ENCODE measurements around the gene EP400. TPM values are rescaled to one million over a fixed set of nuclear protein-coding genes. Genes with fewer than 3 reads are reported as not detected.

The EP400 gene
- total and polyA plus RNA-seq, 2 of the 4 experiments (the other 2 are of a cell fraction), result 4.3 to 11.4 TPM

DNA sequence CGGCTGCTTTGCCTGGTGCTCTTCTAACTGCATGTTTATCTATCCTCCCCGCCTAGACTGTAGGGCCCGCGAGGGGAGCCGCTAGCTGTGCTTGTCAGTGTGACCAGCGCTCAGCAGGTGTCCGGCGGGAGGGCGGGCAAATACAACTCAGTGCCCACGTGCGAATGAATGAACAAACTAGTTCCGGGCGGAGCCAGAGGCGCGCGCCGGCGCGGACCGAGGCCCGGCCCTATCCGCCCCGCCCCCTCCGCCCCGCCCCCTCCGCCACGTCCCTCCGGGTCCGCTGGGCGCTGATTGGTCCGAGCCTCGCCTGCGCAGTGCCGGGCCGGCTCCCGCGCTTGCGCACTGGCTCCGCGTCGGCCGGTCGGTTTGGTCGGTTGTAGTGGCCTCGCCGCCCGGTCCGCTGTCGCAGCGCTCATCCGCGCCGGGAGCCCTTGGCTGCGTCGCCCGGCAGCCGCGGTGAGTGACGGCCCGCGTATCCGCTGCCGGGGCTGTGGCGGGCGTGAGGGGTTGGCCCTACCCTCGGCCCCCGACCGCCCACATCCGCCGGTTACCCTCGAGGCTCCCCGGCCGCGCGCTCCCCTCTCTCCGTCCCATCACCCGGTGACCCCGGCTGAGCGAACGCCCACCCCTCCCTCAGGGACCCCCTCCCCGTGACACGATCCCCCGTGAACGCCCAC is 134.3 kb downstream of the EP400 start:
- H3K27ac ChIP-seq (ENCODE audit: insufficient read depth, low read length), result peak overlapping the region; percentile 59
- no peak overlapping the region for H2BK20ac ChIP-seq (ENCODE audit: low read depth, low read length)
- ATAC-seq (ENCODE audit: low read depth), result peak; percentile 97
- CTCF ChIA-PET, result no interaction called here
- peak overlapping the region; percentile 96 for H2AFZ ChIP-seq (replicated peaks; ENCODE audit: low read length, poor library complexity)
- no peak overlapping the region for H2BK120ac ChIP-seq (ENCODE audit: low read depth, low read length)
- no peaks in the 10 kb centered on the region for H3K9me3 ChIP-seq (ENCODE audit: control insufficient read depth, insufficient read depth, low read length)
- peak overlapping the region; percentile 65 for H3K9ac ChIP-seq (ENCODE audit: low read depth, low read length)
- H3K79me1 ChIP-seq (ENCODE audit: low read depth in 1 of 2, low read length in 2 of 2), result peaks cover 8 to 26% of the 10 kb centered on the region in 2 experiments; a peak in 3 of 4 replicates
- no TSS peak for BruUV-seq (replicated peaks)
- H3K14ac ChIP-seq (replicated peaks; ENCODE audit: low read depth, low read length), result no peak overlapping the region; the same call in 1 of the 2 replicates
- no peak overlapping the region for H4K91ac ChIP-seq (ENCODE audit: insufficient read depth, low read depth, low read length)
- H4K20me1 ChIP-seq (ENCODE audit: insufficient read depth, low read length), result no peaks in the 10 kb centered on the region; the same call in 1 of the 2 replicates
- H3K56ac ChIP-seq (ENCODE audit: extremely low read depth, insufficient read depth, low read length), result no peak overlapping the region
- TF ChIP-seq, protein P1, sequence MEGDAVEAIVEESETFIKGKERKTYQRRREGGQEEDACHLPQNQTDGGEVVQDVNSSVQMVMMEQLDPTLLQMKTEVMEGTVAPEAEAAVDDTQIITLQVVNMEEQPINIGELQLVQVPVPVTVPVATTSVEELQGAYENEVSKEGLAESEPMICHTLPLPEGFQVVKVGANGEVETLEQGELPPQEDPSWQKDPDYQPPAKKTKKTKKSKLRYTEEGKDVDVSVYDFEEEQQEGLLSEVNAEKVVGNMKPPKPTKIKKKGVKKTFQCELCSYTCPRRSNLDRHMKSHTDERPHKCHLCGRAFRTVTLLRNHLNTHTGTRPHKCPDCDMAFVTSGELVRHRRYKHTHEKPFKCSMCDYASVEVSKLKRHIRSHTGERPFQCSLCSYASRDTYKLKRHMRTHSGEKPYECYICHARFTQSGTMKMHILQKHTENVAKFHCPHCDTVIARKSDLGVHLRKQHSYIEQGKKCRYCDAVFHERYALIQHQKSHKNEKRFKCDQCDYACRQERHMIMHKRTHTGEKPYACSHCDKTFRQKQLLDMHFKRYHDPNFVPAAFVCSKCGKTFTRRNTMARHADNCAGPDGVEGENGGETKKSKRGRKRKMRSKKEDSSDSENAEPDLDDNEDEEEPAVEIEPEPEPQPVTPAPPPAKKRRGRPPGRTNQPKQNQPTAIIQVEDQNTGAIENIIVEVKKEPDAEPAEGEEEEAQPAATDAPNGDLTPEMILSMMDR (conservative IDR thresholded peaks at IDR 0.05; ENCODE audit: low read depth, low read length), result no peak
- TF ChIP-seq CEBPB (IDR thresholded peaks at IDR 0.05; ENCODE audit: low read depth, low read length) (no peak), SMC3 (IDR thresholded peaks at IDR 0.05; ENCODE audit: low read depth, low read length) (no peak), RAD21 (IDR thresholded peaks at IDR 0.05; ENCODE audit: low read length) (no peak), MXI1 (IDR thresholded peaks at IDR 0.05; ENCODE audit: borderline replicate concordance, low read depth, low read length) (peak; percentile 93), FOS (IDR thresholded peaks at IDR 0.05; ENCODE audit: low read depth, low read length) (no peak), NFE2L2 (IDR thresholded peaks at IDR 0.05; ENCODE audit: low read depth, low read length) (no peak), RCOR1 (IDR thresholded peaks at IDR 0.05; ENCODE audit: insufficient replicate concordance, low read length) (peak; percentile 59), MAZ (IDR thresholded peaks at IDR 0.05; ENCODE audit: borderline replicate concordance, low read depth, low read length) (peak; percentile 19; the same call in 1 of the 2 replicates), BHLHE40 (IDR thresholded peaks at IDR 0.05; ENCODE audit: low read depth, low read length) (peak; percentile 44; the same call in 1 of the 2 replicates), POLR2A (IDR thresholded peaks at IDR 0.05; ENCODE audit: low read depth, low read length) (peak; percentile 88)
- TF ChIP-seq, protein P2, sequence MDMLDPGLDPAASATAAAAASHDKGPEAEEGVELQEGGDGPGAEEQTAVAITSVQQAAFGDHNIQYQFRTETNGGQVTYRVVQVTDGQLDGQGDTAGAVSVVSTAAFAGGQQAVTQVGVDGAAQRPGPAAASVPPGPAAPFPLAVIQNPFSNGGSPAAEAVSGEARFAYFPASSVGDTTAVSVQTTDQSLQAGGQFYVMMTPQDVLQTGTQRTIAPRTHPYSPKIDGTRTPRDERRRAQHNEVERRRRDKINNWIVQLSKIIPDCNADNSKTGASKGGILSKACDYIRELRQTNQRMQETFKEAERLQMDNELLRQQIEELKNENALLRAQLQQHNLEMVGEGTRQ (IDR thresholded peaks at IDR 0.05; ENCODE audit: low read depth, low read length), result peak; percentile 40; the same call in 1 of the 2 replicates
- WGBS, 2 experiments (ENCODE audit: extremely low coverage in 2 of 2, insufficient read length in 1 of 2), result 0% methylated on average over 36 of the region's 84 CpGs; no CpG with 5 or more reads in 1 of the 2 experiments
- H3K4me3 ChIP-seq (ENCODE audit: insufficient read depth, low read depth, low read length), result peak overlapping the region; percentile 81
- H2AK9ac ChIP-seq (replicated peaks; ENCODE audit: low read depth, low read length, poor library complexity), result peak overlapping the region; percentile 75
- H3K36me3 ChIP-seq (ENCODE audit: control insufficient read depth, insufficient read depth, low read length), result peaks cover 4% of the 10 kb centered on the region; the same call in 1 of the 2 replicates
- DNase-seq, result peak; percentile 84
- H3K4ac ChIP-seq (ENCODE audit: low read depth, low read length), result 0 out of 2 replicates have a peak overlapping the region, but pooled peaks have one; percentile 7
- peak overlapping the region in 1 of 2 experiments; percentile 37; a peak in 1 of 4 replicates for H4K8ac ChIP-seq (ENCODE audit: low read depth in 2 of 2, low read length in 2 of 2)
- POLR2A ChIA-PET (ENCODE audit: unreplicated experiment), result no interaction called here
- peak overlapping the region; percentile 76 for H3K4me2 ChIP-seq (ENCODE audit: low read depth, low read length)
- intact Hi-C loops (cut with micrococcal nuclease) (no loop called here), dilution Hi-C loops (cut with HindIII; ENCODE audit: low sequenced_read_pairs, unreplicated experiment) (no loop called here), in situ Hi-C loops (cut with MboI; ENCODE audit: low sequenced_read_pairs) (no loop called here)
- peak overlapping the region; percentile 54 for H2BK5ac ChIP-seq (ENCODE audit: low read depth, low read length, poor library complexity, severe bottlenecking)
- no peak overlapping the region for H4K5ac ChIP-seq (ENCODE audit: low read depth, low read length)
- no peak overlapping the region for H3K18ac ChIP-seq (ENCODE audit: low read depth, low read length)
- peaks cover 4% of the 10 kb centered on the region; the same call in 1 of the 2 replicates for H3K4me1 ChIP-seq (ENCODE audit: control insufficient read depth, insufficient read depth, low read length)
- no peak overlapping the region for H2AK5ac ChIP-seq (ENCODE audit: low read depth, low read length)
- no peak overlapping the region for H3K23ac ChIP-seq (ENCODE audit: low read depth, low read length)
- no peak overlapping the region for H2BK15ac ChIP-seq (ENCODE audit: low read depth, low read length)
- H3K9me1 ChIP-seq (ENCODE audit: insufficient read depth, low read length), result peaks cover 2% of the 10 kb centered on the region; the same call in 1 of the 2 replicates
- H3K27me3 ChIP-seq (ENCODE audit: control insufficient read depth, insufficient read depth, low read length), result no peaks in the 10 kb centered on the region
